HG03066 (cell line): ENCODE data around the gene HAX1.
"Not testable (repeated sequence)": the region's sequence is repeated elsewhere in the genome, so short reads cannot be mapped to it uniquely, and the experiment has no call there.

Experiments
- ATAC-seq: cut with Tn5 transposase; IDR thresholded peaks from one replicate; pipeline ENCODE4 v1.9.1; 2021; ENCODE audit warnings: low read depth; ENCODE audit not compliant: unreplicated experiment

The HAX1 gene

DNA sequence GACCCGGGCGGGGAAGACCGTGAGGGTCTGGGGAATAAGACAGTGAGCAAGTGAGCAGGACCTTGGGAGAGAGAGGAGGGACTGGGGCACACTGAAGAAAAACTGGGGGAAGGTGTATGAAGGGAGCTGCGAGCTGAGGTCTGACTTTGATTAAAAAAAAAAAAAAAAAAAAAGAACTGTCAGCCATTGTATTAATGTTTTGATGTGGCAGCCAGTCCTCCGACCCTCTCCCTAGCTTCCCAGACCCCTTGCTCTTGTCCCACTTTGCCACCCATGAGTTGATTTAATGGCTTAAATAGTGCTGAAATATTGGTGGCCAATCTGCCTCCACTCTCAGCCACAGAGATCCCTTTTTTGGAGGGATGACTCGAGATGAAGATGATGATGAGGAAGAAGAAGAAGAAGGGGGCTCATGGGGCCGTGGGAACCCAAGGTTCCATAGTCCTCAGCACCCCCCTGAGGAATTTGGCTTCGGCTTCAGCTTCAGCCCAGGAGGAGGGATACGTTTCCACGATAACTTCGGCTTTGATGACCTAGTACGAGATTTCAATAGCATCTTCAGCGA is 652 bp downstream of the HAX1 start:
- ATAC-seq: no peak

GRCh38 chr1:154276797-154277196 is 4.4 kb downstream of the HAX1 start:
- no peak for ATAC-seq

DNA sequence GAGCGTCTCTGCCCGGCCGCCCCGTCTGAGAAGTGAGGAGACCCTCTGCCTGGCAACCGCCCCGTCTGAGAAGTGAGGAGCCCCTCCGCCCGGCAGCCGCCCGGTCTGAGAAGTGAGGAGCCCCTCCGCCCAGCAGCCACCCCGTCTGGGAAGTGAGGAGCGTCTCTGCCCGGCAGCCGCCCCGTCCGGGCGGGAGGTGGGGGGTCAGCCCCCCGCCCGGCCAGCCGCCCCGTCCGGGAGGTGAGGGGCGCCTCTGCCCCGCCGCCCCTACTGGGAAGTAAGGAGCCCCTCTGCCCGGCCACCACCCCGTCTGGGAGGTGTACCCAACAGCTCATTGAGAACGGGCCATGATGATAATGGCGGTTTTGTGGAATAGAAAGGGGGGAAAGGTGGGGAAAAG is 15.2 kb downstream of the HAX1 start:
- not testable (repeated sequence) for ATAC-seq

- no peak for ATAC-seq
These were observed 16.2 kb downstream of the HAX1 start for GRCh38 chr1:154288661-154289060.

DNA sequence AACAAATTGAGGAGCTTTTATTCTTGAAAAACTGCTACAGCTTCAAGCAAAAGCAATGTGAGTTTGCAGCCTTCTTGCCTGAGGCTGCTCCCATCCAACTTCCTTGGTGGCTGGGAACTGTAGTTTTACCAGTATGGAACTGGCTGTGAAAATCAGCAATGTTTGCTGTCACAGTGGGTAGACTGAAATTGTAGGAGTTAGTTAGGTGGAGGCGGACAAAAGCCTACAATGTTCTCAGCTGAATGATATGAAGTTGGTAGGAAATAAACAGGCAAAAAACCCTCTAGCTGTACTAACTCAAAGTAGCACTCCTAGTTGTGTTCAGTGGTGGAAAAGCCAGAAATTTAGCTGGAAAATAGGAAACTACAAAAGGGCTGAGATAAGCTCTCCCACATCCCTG is 18.5 kb downstream of the HAX1 start:
- ATAC-seq: no peak

DNA sequence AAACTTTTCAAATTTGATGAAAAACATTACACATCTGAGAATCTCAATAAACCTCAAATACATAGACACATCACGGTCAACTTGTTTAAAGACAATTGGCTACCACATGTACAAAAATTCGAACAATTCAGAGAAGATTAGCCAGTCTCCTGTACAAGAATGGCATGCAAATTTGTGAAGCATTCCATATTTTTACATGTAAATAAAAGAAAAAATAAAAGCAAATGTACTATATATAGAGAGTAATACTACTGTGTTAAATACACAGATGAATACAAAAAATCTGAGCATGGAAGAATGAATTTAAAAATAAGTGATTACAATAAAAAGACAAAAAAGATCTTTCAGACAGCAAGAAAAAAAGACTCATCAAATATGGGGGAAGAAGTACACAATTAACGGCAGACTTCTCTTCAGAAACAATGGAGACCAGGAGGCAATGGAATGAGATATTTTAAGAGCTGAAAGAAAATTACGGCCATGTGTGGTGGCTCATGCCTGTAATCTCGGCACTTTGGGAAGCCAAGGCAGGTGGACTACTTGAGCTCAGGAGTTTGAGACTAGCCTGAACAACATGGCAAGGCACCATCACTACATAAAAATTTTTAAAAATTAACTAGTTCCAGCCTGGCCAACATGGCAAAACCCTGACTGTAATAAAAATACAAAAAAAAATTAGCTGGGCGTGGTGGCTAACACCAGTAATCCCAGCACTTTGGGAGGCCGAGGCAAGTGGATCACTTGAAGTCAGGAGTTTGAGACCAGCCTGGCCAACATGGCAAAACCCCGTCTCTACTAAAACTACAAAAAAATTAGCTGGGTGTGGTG is 23.2 kb downstream of the HAX1 start:
- ATAC-seq: no peak

DNA sequence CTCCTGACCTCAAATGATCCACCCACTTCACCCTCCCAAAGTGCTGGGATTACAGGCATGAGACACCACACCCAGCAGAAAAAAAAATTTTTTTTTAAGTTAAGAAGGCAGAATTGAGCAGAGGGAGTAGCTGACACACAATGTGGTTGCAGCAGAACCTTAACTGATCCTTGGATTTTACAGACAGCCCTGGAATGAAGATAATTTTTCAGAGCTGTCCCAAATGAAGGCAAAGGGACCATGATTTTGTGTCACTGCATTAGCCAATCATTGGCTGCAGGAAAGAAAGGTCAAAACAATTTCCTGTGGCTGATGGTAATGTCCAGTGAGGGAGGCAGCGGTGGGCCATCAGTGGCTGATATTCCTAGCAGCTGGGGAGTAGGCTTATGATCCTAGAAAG is 29.2 kb downstream of the HAX1 start:
- no peak for ATAC-seq

DNA sequence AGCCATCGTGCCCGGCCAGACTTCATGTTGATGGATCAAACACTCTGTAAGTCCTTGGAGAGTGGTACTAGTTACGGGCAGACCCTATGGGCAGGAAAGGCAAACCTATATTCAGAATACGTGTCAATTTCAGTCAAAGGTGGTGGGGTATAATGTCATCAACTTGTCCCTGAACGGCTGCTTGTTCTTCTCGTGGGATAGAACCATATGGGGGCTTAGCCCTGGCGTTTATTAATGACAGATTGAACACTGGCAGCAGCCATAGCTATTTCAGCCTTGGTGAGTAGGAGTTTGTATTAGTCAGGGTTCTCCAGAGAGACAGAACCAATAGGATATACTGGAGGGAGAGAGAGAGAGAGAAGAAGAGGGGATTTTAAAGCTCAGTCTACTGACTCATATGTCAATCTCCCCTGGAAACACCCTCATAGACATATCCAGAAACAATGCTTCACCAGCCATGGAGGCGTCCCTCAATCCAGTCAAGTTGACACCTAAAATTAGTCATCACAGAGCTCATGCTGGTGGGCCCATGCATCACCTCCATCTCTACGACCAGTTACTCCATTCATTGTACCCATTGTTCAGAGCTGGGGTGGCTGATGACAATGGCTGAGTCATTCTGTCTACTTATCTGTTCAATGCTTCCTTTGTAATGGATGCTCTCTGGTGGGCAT is 32.4 kb downstream of the HAX1 start:
- ATAC-seq: no peak

GRCh38 chr1:154306151-154306550 is 33.7 kb downstream of the HAX1 start:
- ATAC-seq: no peak

DNA sequence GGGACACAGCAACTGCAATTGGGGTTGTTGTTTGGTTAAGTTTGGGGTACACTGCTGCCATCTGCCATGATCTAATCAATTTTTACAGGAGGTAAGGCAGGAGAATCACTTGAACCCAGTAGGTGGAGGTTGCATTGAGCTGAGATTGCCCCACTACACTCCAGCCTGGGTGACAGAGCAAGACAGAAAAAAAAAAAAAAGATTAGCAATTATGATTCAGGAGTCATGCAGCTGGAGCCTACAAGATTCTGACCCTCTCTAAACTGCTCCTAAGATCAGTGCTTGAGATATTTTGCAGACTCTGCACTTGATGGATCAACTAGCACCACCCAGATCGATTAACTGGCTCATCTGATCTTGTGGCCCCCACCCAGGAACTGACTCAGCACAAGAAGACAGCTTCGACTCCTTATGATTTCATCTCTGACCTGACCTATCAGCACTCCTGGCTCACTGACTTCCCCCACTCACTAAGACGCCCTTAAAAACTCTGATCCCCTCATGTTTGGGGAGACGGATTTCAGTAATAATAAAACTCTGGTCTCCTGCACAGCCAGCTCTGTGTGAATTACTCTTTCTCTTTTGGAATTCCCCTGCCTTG is 35.3 kb downstream of the HAX1 start:
- not testable (repeated sequence) for ATAC-seq

GRCh38 chr1:154309136-154309535 is 36.7 kb downstream of the HAX1 start:
- not testable (repeated sequence) for ATAC-seq

DNA sequence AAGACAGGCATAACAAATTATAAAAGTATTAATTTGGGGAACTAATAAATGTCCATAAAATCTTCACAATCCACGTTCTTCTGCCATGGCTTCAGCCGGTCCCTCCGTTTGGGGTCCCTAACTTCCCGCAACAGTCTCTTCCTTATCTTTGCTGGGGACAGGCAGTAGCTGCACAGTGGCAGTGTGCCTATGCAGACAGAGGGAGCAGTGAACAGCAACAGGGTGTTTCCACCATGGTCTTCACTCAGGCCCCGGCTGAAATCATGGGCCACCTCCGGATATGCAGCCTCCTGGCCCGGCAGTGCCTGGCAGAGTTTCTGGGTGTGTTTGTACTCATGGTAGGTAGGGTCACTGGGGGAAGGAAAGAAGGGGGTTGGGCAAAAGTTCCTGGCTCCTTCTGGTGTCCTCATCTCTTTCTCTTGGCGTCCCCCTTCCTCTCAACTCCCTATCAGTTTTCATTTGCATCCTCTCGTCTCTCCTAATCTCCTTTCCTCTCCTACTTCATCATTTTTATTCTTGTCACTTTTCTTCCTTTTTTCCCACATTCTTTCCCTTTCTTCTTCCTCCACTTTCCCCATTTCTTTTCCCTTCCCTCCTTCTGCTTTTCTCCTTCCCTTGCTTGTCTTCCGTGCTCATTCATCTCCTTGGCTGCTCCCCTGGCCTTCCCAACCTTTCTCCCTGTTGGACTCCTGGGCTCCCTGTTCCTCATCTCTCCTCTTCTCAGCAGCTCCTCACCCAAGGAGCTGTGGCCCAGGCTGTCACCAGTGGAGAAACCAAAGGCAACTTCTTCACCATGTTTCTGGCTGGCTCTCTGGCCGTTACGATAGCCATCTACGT is 40.0 kb downstream of the HAX1 start:
- ATAC-seq: not testable (repeated sequence)

GRCh38 chr1:154313066-154313356 is 40.6 kb downstream of the HAX1 start:
- ATAC-seq: no peak

DNA sequence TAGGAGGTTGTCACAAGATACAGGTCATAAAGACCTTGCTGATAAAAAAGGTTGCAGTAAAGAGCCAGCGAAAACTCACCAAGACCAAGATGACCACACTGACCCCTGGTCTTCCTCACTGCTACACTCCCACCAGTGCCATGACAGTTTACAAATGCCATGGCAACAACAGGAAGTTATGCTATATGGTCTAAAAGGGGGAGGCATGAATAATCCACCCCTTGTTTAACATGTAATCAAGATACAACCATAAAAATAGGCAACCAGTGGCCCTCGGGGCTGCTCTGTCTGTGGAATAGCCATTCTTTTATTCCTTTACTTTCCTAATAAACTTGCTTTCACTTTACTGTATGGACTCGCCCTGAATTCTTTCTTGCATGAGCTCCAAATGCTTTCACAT is 41.8 kb downstream of the HAX1 start:
- ATAC-seq: not testable (repeated sequence)

DNA sequence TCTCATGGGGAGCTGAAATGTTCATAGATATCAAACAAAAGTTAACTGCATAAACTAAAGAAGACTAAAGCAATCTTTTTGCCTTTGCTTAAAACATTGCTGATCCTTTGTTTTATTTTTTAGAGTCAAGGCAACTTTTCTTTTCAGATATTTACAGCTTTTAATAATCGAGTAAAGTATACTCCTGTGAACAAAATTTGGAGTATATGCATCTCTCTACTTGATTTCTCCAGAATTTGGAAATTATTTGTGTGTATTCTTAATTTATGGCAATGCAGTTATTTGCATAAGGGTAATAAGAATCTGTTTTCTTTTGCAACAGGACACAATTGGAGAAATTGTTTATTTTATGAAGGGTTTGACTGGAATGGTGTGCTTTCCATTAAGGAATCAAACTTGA is 44.3 kb downstream of the HAX1 start:
- ATAC-seq: no peak

DNA sequence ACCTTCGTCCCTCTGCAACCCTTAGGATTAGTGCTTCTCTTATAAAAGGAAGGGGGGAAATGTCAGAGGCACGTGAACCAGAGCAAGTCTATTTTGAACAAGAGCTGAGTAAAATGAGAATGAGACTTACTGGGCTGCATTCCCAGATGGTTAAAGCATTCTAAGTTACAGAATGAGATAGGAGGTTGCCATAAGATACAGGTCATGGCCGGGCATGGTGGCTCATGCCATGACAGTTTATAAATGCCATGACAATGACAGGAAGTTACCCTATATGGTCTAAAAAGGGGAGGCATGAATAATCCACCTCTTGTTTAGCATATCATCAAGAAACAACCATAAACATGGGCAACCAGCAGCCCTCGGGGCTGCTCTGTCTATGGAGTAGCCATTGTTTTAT is 46.0 kb downstream of the HAX1 start:
- ATAC-seq: no peak

GRCh38 chr1:154320882-154321608 is 48.6 kb downstream of the HAX1 start, which contains the start of gene AQP10:
Gene AQP10, plus strand, starts transcription at chr1:154321093. Its CDS starts 63 bp downstream, at chr1:154321156.
- no peak for ATAC-seq

DNA sequence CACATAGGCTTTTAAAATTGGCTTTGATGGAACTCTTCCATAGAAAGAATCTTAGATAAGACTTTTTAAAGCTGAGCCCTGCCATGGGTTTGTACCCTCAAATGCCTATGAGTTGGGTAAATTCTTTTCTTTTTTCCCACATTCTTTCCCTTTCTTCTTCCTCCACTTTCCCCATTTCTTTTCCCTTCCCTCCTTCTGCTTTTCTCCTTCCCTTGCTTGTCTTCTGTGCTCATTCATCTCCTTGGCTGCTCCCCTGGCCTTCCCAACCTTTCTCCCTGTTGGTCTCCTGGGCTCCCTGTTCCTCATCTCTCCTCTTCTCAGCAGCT is 49.1 kb downstream of the HAX1 start:
- not testable (repeated sequence) for ATAC-seq

- ATAC-seq: no peak
These were observed 51.1 kb downstream of the HAX1 start for GRCh38 chr1:154323493-154323892.

DNA sequence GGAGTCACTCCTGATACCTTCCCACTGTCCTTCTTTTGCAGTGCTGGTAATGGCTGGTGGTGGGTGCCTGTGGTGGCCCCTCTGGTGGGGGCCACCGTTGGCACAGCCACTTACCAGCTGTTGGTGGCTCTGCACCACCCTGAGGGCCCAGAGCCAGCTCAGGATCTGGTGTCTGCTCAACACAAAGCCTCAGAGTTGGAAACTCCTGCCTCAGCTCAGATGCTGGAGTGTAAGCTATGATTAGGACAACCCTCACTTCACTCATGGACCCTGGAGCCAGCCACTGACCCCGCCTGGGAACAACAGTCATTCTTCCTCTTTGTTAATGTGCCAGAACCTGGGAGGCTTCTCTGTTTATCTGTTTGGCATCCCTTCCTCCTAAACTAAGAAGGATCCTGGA is 51.8 kb downstream of the HAX1 start:
- ATAC-seq: no peak
